GM12878 (cell line): Measurements from ENCODE around the gene HMGCR. TPM values are rescaled to one million over a fixed set of nuclear protein-coding genes. Genes with fewer than 3 reads are reported as not detected.

Source experiments
- ATAC-seq: fragments of 200-7000 bp; cut with Tn5 transposase; 3 replicates; pipeline ENCODE4 v1.9.1; 2020; ENCODE audit warnings: mild to moderate bottlenecking, moderate library complexity
- BruUV-seq: library from RNA; stranded (reverse); fragments of 400-500 nt; replicated peaks from 2 replicates; lab custom pipeline; 2021; lab: Mats Ljungman, UMichigan
- CTCF ChIA-PET: fragments of 300-600 bp; sonication (Branson Sonifier 250); formaldehyde crosslinking; extraction: SDS; loops from one replicate; lab custom pipeline; 2021; ENCODE audit warnings: inconsistent platforms; lab: Yijun Ruan, JAX
- POLR2A ChIA-PET: fragments of 350-600 bp; formaldehyde crosslinking; extraction: SDS; loops from one replicate; lab custom pipeline; 2021; ENCODE audit warnings: inconsistent platforms; lab: Charles Lee
- RAD21 ChIA-PET: fragments of 300-600 bp; sonication (Branson Sonifier 250); formaldehyde crosslinking; loops from one replicate; lab custom pipeline; 2023; ENCODE audit warnings: antibody characterized with exemption; ENCODE audit not compliant: unreplicated experiment; lab: Charles Lee
- SMC1A ChIA-PET: fragments of 300-600 bp; sonication (Branson Sonifier 250); formaldehyde crosslinking; loops from one replicate; lab custom pipeline; 2023; ENCODE audit not compliant: unreplicated experiment, uncharacterized antibody; lab: Charles Lee
- DNase-seq: peaks from one replicate; pipeline ENCODE4 v3.0.0-alpha.2; 2011; ENCODE audit warnings: low read depth, low spot score
- FAIRE-seq: peaks from 3 replicates; lab custom pipeline; 2011; peaks lifted over from hg19 to GRCh38; lab: Jason Lieb, UNC
- H2AFZ ChIP-seq: 2 replicates; pipeline ENCODE4 v1.6.0; 2011; ENCODE audit warnings: low read depth, low read length, control low read depth; ENCODE audit not compliant: control insufficient read depth
- H3K27ac ChIP-seq: 2 replicates; pipeline ENCODE4 v1.5.1; 2011; ENCODE audit warnings: control low read depth; ENCODE audit not compliant: control insufficient read depth, insufficient read depth
- H3K27me3 ChIP-seq, 2 experiments: replicated peaks in 1 of 2; 2 replicates each; pipeline versions ENCODE4 v1.6.0 to v1.6.1; 2011; ENCODE audit warnings: low read length in 1 of 2; ENCODE audit not compliant: control insufficient read depth in 2 of 2, insufficient read depth in 2 of 2
- H3K36me3 ChIP-seq, 2 experiments: 2 replicates each; pipeline ENCODE4 v1.5.1; 2011; ENCODE audit warnings: low read length in 1 of 2; ENCODE audit not compliant: control insufficient read depth in 2 of 2, insufficient read depth in 2 of 2
- H3K4me1 ChIP-seq: 2 replicates; pipeline ENCODE4 v1.6.1; 2011; ENCODE audit warnings: mild to moderate bottlenecking, low read length, moderate library complexity, mixed read lengths; ENCODE audit not compliant: control insufficient read depth, insufficient read depth
- H3K4me2 ChIP-seq: 2 replicates; pipeline ENCODE4 v1.6.0; 2011; ENCODE audit warnings: control low read depth; ENCODE audit not compliant: control insufficient read depth, insufficient read depth
- H3K4me3 ChIP-seq: fragments of 200-600 bp; sonication (generic); 2 replicates; pipeline ENCODE4 v1.5.1; 2016
- H3K79me2 ChIP-seq: 2 replicates; pipeline ENCODE4 v1.6.0; 2011; ENCODE audit warnings: low read length; ENCODE audit not compliant: control insufficient read depth, insufficient read depth
- H3K9ac ChIP-seq: 2 replicates; pipeline ENCODE4 v1.8.0; 2011; ENCODE audit warnings: low read length, control low read depth, mixed read lengths; ENCODE audit not compliant: control insufficient read depth, insufficient read depth
- H3K9me3 ChIP-seq: replicated peaks from 3 replicates; pipeline ENCODE4 v1.5.1; 2011; ENCODE audit warnings: mild to moderate bottlenecking, low read length; ENCODE audit not compliant: control insufficient read depth, insufficient read depth
- H4K20me1 ChIP-seq: 2 replicates; pipeline ENCODE4 v1.6.0; 2011; ENCODE audit not compliant: control insufficient read depth, insufficient read depth
- POLR2A ChIP-seq: IDR thresholded peaks from 2 replicates; pipeline ENCODE4 v1.6.1; 2011; ENCODE audit warnings: low read depth, mild to moderate bottlenecking, low read length
- POLR2AphosphoS2 ChIP-seq: IDR thresholded peaks from 2 replicates; pipeline ENCODE4 v1.6.1; 2011; ENCODE audit warnings: low read depth, mild to moderate bottlenecking, low read length, improper control_type of control experiment, moderate library complexity
- WGBS: methylation state at CpG from one replicate; pipeline ENCODE4 v1.1.6; 2016; ENCODE audit warnings: low lambda C conversion rate; ENCODE audit not compliant: insufficient replicate concordance, insufficient coverage; ENCODE audit errors: missing lambda C conversion rate; 5-methylcytosine and 5-hydroxymethylcytosine counted together
- in situ Hi-C: fragments of 300-500 bp; cut with MboI; formaldehyde crosslinking; loops from 9 replicates; pipeline ENCODE4 v1.14.3; 2018; ENCODE audit warnings: mixed read lengths
- intact Hi-C: fragments of 100-400 bp; cut with micrococcal nuclease; formaldehyde crosslinking; loops from one replicate; pipeline ENCODE4 v1.14.2; 2022; ENCODE audit not compliant: unreplicated experiment
- polyA plus RNA-seq, 11 experiments: library from polyadenylated mRNA; depleted of rRNA in 4 of 11; unstranded in 6 of 11; stranded (reverse) in 5 of 11; fragments of >200 nt; fragmentation: Nextera tagmentation in 4 of 11; fragmentation: Illumina TruSeq in 1 of 11; extraction: Ambion mirVana in 4 of 11; extraction: Trizol in 1 of 11; gene quantifications; 1 replicate in 1 of 11; 2 replicates in 10 of 11; pipeline versions ENCODE4 v1.2.1 to v1.2.3, GENCODE V29; 2011 to 2016; ENCODE audit warnings: inconsistent platforms in 2 of 11, missing spikeins in 2 of 11, low read depth in 1 of 11
- total RNA-seq, 4 experiments: library from RNA; depleted of rRNA in 3 of 4; stranded (reverse); fragments of >200 nt in 3 of 4; fragmentation: Illumina TruSeq in 1 of 4; extraction: Trizol in 1 of 4; gene quantifications; 2 replicates each; pipeline versions ENCODE4 v1.2.1 to v1.2.3, GENCODE V29; 2013 to 2021
- TF ChIP-seq, protein P1 (sequence below): fragments of 450-650 bp; formaldehyde crosslinking; IDR thresholded peaks from 2 replicates; pipeline ENCODE4 v1.4.0; 2022; ENCODE audit warnings: mild to moderate bottlenecking, moderate library complexity

Gene HMGCR
- total and polyA plus RNA-seq, 10 of the 15 experiments (the other 5 are each of a cell fraction or from before 2014, with no cell fraction given): 30.8 to 119 (median 73.9) TPM

DNA sequence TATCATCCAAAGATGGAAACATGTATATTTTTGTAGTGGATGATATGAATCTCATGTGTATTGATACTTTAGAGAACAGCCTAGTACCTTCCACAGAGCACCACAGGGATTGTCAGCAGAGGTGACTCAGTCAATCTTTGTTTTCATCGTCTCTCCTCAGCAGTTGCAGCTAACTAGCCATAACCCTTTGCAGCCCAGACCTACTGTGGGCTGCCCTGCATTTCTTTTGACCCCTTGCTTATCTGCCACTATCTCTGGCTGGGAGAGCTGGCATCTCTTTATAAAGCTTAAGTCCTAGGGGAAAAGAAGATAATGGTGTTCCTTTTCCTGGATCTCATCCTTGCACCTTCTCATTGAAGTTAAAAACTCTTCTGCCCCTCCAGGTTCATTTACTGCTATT, 28.7 kb downstream of the HMGCR start:
- no peak for ATAC-seq
- no peak for DNase-seq
- Histone ChIP-seq H3K9ac (no peak overlapping the region), H3K9me3 (no peaks in the 10 kb centered on the region), H3K27me3 (no peaks in the 10 kb centered on the region), H3K4me2 (no peak overlapping the region), H3K4me1 (peaks cover 14% of the 10 kb centered on the region), H2AFZ (no peak overlapping the region), H3K27ac (no peak overlapping the region), H3K4me3 (no peak overlapping the region), H4K20me1 (no peaks in the 10 kb centered on the region), H3K79me2 (no peaks in the 10 kb centered on the region), H3K36me3 (peaks cover 0 to 14% of the 10 kb centered on the region in 2 experiments; a peak in 3 of 4 replicates)
- POLR2A ChIA-PET: no interaction called here
- intact Hi-C loops (loop anchor here (10.0 kb wide), 1 partner anchor 1299 kb away; no protein-coding TSS in a partner anchor), in situ Hi-C loops (no loop called here)
- CTCF ChIA-PET: interaction anchor here (0.5 to 6.7 kb wide), 5 partner anchors 10 to 317 kb away, joined by 3 to 31 read pairs (median 4); no protein-coding TSS in a partner anchor
- TF ChIP-seq POLR2AphosphoS2 (0 out of 2 replicates have a peak, but pooled peaks have one; percentile 18), POLR2A (peak; percentile 25; the same call in 1 of the 2 replicates)
- TF ChIP-seq, protein P1, sequence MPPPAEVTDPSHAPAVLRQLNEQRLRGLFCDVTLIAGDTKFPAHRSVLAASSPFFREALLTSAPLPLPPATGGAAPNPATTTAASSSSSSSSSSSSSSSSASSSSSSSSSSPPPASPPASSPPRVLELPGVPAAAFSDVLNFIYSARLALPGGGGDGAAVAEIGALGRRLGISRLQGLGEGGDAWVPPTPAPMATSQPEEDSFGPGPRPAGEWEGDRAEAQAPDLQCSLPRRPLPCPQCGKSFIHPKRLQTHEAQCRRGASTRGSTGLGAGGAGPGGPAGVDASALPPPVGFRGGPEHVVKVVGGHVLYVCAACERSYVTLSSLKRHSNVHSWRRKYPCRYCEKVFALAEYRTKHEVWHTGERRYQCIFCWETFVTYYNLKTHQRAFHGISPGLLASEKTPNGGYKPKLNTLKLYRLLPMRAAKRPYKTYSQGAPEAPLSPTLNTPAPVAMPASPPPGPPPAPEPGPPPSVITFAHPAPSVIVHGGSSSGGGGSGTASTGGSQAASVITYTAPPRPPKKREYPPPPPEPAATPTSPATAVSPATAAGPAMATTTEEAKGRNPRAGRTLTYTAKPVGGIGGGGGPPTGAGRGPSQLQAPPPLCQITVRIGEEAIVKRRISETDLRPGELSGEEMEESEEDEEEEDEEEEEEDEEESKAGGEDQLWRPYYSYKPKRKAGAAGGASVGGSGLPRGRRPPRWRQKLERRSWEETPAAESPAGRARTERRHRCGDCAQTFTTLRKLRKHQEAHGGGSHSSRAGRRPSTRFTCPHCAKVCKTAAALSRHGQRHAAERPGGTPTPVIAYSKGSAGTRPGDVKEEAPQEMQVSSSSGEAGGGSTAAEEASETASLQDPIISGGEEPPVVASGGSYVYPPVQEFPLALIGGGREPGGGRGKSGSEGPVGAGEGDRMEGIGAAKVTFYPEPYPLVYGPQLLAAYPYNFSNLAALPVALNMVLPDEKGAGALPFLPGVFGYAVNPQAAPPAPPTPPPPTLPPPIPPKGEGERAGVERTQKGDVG (CRISPR knock-in tag): no peak
- BruUV-seq: no TSS peak
- FAIRE-seq: no peak
- RAD21 ChIA-PET: interaction anchor here (0.6 to 1.3 kb wide), 5 partner anchors 14 to 315 kb away, joined by 3 to 5 read pairs (median 3); partner anchors contain the start of gene ANKRD31
- 100% methylated on average over 1 of the region's 1 CpG for WGBS
- SMC1A ChIA-PET: interaction anchor here (1.0 to 2.5 kb wide), 6 partner anchors 12 to 299 kb away, joined by 3 to 11 read pairs (median 4); partner anchors contain the start of genes ANKRD31 and HMGCR
